Cerebellar cortex (tissue), 1 donor: ENCODE data around the gene SKI.

Experiments used
- DNase-seq: peaks from one replicate; pipeline ENCODE4 v3.0.0-alpha.2; 2015; ENCODE audit warnings: low spot score

The SKI gene

DNA sequence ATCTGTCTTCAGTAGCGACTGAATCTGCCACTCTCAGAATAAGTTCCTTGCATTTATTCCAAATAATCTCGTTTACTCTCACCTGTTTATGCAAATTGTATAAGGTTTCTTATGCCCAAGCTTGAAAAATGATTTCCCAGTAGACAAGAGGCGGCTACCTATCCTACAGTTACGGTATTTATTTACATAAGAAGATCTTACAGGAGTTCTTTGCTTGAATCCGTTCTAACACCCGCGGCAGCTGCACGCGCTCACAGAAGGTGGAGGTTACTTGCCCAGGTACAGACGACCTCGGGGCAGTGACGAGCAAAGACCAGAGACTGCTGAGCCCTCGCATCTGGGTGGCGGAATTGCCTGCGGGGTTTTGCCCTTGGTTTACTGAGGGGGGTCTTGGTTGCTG, 79.9 kb downstream of the SKI start:
- DNase-seq: no peak

DNA sequence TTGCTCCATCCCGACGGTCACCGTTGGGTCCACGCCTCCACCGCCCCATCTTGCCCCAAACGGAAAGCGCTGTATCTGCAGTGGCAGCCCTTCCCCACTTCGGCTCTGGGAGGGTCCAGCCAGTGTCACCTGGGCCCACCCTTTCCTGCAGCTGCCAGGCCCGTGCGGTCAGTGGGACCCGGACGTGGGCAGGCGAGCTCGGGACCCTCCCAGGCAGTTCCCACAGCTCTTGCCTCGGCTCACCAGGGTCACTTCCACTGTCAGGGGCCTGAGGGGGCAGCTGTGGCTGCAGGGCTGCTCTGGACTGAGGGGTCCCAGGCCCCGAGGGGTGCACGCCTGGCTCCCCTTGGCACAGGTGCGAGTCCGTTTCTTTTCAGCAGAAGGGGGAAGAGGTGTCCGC, 80.7 kb downstream of the SKI start:
- DNase-seq: no peak

DNA sequence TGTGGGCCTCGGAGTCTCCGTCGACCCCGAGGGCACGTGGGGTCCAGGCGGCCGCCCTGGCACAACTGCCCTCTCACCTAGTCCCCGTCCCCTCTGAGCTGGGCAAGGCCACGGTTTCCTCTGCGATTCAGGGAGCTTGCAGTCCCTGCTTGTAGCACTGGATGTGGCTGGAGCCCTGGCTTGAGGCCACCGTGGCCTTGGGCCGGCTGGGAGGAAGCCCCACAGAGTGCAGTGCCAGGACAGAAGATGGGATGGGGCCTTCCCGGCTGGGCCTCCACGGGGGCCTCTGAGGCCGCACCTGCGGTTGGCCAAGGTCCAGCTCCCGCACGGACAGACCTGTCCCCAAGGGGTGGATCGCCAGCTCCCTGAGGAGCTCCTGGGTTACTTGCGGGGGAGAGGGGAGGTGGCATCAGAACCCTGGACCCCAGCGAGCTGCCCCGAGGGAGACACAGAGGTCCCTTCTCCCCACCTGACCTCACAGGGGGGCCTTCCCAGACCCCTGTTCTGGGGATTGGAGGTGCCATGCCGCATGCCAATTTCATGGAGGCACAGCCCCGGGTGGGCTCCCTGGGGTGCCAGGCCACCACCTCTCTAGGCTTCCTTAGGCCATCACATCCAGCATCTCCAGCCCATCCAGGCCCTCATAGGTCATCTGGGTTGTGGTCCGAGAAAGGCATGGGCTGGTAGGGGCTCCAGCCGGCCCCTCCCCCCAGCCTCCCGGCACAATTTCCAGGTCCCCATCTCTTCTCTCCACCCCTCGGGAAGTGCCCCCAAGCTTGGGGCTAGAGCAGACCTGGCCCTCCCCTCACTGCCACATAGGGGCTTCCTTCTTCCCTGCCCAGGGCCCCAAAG, 82.4 kb downstream of the SKI start:
- DNase-seq: peak; percentile 75

GRCh38 chr1:2311184-2312032, 83.3 kb downstream of the SKI start:
- DNase-seq: peak; percentile 75

- DNase-seq: no peak
These were observed 84.0 kb downstream of the SKI start for GRCh38 chr1:2312160-2312514.

- peak; percentile 96 for DNase-seq
These were observed 84.6 kb downstream of the SKI start for GRCh38 chr1:2312515-2313301.

DNA sequence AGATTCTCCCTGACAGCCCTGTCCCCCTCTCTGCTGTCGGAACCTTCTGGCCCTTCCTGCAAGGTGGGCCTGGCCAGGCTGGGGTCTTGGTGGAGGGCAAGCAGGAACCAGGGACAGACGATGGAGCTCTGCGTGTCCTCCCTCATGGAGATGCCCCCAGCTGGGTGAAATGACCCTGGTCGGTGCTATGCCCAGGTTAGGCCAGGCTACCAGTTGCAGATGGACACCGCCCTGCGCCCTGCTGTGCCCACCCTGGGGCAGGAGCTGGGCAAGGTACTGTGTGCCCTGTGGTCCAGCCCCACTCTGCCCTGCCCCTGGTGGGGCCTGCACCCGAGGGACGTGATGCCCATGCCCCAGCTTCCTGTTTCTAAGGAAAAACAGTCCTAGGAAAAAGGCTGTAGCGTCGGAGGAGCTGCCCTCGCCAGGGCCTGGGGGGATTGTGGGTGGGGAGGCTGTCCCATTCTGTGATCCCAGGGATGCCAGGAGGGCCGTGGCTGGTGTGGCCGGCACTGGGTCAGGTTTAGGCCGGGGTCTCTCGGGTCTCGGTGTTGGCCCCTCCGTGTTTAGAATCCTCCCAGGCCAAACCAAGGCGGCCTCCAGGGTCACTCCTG, 85.6 kb downstream of the SKI start:
- DNase-seq: no peak

DNA sequence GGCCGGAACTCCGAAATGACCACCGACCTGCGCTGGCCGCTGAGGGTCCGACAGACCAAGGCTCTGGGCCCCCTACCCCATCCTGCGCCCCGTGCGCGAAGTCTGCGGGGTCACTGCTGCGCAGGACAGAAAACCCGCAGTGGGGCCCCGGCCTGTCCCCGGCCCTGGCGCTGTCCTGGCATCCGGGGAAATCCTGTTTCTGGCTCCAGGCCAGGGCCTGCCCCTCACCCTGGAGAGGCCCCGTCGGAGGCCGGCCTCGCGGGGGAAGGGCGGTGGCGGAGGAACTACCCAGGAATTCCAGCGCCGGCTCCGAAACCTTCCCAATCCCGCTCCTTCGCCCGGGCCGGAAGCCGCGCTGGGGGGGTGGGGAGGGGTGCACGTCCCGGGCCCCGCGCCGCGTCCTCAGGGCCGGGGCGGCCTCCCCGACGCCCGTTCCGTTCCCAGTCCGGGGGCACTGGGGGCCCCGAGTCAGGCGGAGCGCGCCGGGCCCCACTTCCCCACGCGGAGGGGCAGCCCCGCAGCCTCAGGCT, 86.2 kb downstream of the SKI start:
- DNase-seq: peak; percentile 37

DNA sequence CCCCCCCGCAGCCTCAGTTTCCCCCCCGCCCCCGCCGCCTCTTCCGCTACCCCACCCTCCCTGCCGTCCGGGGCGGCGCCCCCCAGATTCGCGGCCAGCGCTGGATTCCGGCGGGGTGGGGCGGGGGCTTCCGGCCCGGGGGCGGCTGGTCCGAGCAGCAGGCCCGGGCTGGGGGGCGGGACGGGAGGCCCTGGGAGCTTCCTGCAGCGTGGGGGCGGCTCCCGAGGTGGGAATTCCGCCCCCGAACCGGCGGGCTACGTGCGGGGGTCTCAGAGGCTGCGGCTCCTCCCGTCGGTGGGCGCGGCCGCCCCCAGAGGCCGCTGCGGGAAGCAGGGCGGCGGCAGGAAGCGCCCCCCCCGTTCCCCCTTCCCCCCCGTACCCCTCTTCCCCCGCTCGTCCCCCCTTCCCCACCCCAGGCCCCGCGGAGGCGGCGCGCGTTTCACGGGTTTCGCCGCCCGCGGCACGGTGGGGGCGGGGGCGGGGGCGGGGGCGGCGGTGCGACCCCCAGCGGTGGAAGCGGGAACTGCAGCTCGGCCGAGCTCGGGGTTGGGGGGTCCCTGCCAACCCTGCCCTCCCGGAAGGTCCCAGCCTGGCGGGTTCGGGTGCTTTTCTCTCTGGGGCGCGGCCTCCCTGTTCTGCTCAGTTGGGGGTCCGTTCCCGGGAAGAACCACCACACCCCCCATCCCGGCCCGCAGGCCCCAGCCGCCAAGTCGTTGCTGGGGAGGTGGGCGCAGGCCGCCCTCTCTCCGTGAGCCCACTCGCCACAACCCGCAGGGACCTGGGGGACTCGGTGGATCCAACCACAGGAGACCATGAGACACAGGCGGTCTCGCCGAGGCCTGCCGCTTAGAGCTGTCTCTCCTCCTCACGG, 86.9 kb downstream of the SKI start:
- no peak for DNase-seq

- DNase-seq: no peak
These were observed 87.7 kb downstream of the SKI start for GRCh38 chr1:2315674-2316450.

GRCh38 chr1:2316451-2316961, 88.4 kb downstream of the SKI start:
- peak; percentile 26 for DNase-seq

- DNase-seq: peak; percentile 18
These were observed 89.3 kb downstream of the SKI start for GRCh38 chr1:2317230-2318065.

DNA sequence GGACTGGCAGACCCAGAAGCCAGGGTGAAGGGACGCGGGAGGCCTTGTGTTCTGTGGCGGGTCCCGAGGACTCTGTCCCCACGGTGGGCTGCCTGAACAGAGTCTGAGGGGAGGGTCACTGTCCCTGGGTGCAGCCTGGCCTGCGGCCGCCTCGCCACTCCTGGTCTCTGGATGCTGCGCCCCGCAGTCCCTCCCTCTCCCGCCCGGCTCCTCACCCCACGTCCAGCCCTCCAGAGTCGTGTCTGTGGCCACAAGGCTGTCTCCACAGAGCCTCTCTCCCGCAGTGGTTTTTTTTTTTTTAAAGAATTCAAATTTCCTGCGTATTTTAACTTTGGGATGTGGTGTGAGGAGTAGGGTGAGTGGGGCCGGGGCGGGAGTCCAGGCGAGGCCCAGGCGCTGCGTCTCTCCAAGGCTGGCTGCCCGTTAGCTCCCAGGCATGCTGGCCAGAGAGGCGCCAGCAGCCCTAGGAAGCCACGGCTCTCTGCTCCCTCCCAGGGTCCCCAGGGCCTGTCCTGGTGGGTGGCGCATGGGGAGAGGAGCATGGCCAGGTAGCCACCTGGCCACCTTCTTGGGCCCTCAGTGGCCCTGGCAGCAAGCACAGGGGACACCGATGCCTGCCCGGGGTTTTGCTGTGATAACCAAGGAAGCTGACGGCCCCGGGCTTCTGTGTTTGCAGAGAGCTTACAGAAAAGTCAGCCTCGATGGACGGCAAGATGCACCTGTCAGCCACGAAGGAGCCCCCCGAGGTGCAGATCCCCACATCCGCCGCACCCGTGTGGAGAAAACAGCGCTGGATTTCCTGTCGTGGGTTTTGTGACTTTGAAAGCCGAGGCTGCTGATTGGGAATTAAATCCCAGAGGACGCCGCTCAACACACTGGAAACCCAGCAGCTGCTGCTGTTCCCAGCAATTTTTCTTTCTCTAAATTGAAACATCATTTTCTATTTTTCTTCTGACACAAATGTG, 90.5 kb downstream of the SKI start:
- no peak for DNase-seq

DNA sequence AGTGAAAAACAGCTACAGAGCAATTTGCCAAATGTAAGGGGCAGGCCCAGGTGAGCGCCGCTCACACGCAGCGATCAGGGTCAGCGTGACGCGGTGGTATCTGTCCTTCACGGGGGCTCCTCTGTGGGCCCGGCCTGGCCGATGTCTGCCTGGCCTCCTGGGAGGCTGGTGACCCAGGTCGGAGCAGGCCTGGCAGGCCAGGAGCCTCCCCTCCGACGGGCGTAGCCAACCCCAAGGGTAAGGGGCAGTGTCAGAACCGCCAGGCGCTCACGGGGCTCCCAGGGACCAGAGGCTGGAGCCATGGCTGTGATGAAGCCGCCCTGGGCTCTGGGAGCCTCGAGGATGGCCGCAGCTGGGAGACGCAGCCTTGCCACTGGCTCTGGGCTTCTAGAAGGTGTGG, 91.2 kb downstream of the SKI start:
- no peak for DNase-seq

DNA sequence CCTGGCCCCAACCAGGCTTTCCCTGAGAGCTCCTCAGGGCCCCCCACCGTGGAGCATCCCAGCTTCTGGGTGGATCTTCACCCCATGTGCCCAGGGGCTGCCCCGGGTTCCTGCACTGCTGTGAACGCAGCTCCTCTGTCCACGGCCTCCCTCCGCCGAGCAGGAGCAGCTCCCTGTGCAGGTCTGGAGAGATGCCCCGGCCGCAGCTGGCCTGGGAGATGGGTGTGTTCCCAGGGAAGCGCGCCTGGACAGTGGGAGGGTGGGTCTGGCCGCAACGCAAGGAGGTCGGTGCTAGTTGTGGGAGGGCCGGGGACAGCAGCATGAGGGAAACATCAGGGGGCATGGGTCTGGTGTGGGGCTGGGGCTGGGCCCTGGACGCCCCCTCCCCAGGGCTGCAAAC, 91.9 kb downstream of the SKI start:
- DNase-seq: no peak

DNA sequence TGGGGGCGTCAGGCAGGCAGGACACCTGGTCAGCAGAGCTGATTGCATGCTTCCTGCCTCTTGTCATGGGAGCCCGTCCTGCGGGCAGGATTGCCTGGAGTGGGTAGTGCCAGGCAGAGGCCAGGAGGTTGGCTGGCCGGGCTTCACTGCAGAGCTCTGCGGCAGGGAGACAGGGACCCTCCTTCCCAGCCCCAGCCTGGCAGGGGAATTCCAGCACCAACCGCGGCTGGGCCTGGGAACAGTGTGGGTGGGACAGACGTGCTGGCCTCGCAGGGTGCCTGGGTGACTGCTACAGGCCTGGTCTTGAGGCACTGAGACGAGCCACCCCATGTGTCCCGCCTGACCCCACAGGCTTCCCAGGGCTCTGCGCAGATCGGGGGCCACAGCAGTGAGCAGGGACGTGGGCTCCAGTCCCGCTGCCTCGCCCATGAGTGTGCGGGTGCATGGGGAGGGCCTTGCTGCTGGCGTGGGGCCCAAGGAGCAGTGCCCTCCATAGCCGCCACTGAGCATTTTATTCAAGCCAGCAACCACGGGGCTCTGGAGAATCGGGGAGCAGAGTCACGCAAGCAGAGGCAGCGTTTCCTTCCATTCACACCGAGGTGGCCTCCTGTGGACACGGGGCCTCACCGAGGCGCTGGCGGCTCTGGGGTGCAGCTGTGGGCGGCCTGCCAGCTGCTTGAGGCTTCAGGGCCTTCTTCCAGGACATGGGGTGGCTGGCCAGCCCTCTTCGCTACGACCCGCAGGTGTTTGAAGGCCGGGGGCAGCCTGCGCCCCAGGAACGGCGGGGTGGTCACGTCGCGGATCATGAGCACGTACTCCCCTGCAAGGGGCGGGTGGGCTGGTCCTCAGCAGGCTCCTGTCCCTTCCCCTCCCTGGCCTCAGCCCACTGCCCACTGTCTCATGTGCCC, 92.9 kb downstream of the SKI start:
- peak; percentile 19 for DNase-seq
